Adrenal gland (tissue), 12 donors: ENCODE measurements around the gene ANKMY1. TPM values are rescaled to one million over a fixed set of nuclear protein-coding genes. Genes with fewer than 3 reads are reported as not detected.

ENCODE experiments used
- DNase-seq, 7 donors: peaks; one replicate each; pipeline ENCODE4 v3.0.0-alpha.2; 2019 to 2020
- H3K27ac ChIP-seq, 5 donors: fragments of 200-600 bp; sonication (generic) in 4 of 5; 1 replicate in 3 of 5; 2 replicates in 2 of 5; pipeline versions ENCODE4 v1.5.1 to v1.8.0; 2016 to 2020; ENCODE audit warnings: mild to moderate bottlenecking in 1 of 5
- H3K27me3 ChIP-seq: fragments of 200-600 bp; 2 replicates; pipeline ENCODE4 v1.8.0; 2021
- H3K36me3 ChIP-seq, 2 donors: fragments of 200-600 bp; replicated peaks in 1 of 2; 1 replicate in 1 of 2; 2 replicates in 1 of 2; pipeline versions ENCODE4 v1.5.1 to v1.8.0; 2018 to 2022
- H3K4me1 ChIP-seq, 2 donors: fragments of 200-600 bp; replicated peaks in 1 of 2; 1 replicate in 1 of 2; 2 replicates in 1 of 2; pipeline versions ENCODE4 v1.5.1 to v1.8.0; 2018 to 2021
- H3K4me3 ChIP-seq, 4 donors: fragments of 200-600 bp; sonication (generic) in 3 of 4; one replicate each; pipeline ENCODE4 v1.5.1; 2016 to 2018
- H3K9me3 ChIP-seq, 3 donors: fragments of 200-600 bp; sonication (generic) in 1 of 3; replicated peaks in 1 of 3; 1 replicate in 2 of 3; 2 replicates in 1 of 3; pipeline versions ENCODE4 v1.5.1 to v1.8.0; 2016 to 2021
- POLR2A ChIP-seq, 2 donors: fragments of 450-650 bp; IDR thresholded peaks; one replicate each; pipeline ENCODE4 v1.6.1; 2017; ENCODE audit warnings: antibody characterized with exemption in 2 of 2, mild to moderate bottlenecking in 2 of 2, moderate library complexity in 1 of 2
- WGBS, 4 donors: extraction: QIAGEN DNeasy Blood & Tissue Kit in 2 of 4; methylation state at CpG; one replicate each; pipeline versions ENCODE4 v1.1.5 to v1.1.7; 2013 to 2017; 5-methylcytosine and 5-hydroxymethylcytosine counted together
- intact Hi-C, 2 donors: fragments of 100-400 bp; cut with DNase I; formaldehyde crosslinking; loops; one replicate each; pipeline versions ENCODE4 v1.14.1 to v1.15.0; 2022 to 2023
- polyA plus RNA-seq, 3 donors: library from polyadenylated mRNA; stranded (reverse); fragments of 200-250 nt in 2 of 3; fragments of 350-450 nt in 1 of 3; fragmentation: Illumina TruSeq in 1 of 3; extraction: RNeasy Lipid Tissue Mini Kit (QIAGEN cat#74804) in 1 of 3; gene quantifications; one replicate each; pipeline ENCODE4 v1.2.3, GENCODE V29; 2013 to 2014
- total RNA-seq, 9 donors: library from RNA; depleted of rRNA in 4 of 9; stranded (reverse); fragments of >200 nt in 4 of 9; fragments of 120-200 nt in 1 of 9; fragmentation: NEBNext Ultra II Directional in 1 of 9; extraction: Animal tissue kit (Norgen Biotek cat#: 25700) in 1 of 9; gene quantifications; one replicate each; pipeline versions ENCODE4 v1.1.0 to v1.2.4, GENCODE V29; 2013 to 2023
- TF ChIP-seq, protein P1 (sequence below), 6 experiments: fragments of 450-650 bp in 4 of 6; fragments of 200-600 bp in 2 of 6; sonication (generic) in 1 of 6; IDR thresholded peaks; 1 replicate in 5 of 6; 2 replicates in 1 of 6; pipeline versions ENCODE4 v1.5.1 to v1.8.0; 2016 to 2021; ENCODE audit warnings: antibody characterized with exemption in 6 of 6, mild to moderate bottlenecking in 2 of 6, moderate library complexity in 1 of 6
- donor health status: healthy with polysubstance abuse.
- donor health status: Bipolar disorder and iron deficiency.
- donor health status: DM: yes; HTN: yes; CAD: no.
- donor health status: DM: no; HTN: no; CAD: no.
- donor health status: DM: no; HTN: no; CAD: no.
- donor health status: DM: yes; HTN: yes; CAD: no.

The ANKMY1 gene
- total and polyA plus RNA-seq, 12 donors = 7.2 to 31.7 (median 12.0) TPM

- TF ChIP-seq, protein P1, sequence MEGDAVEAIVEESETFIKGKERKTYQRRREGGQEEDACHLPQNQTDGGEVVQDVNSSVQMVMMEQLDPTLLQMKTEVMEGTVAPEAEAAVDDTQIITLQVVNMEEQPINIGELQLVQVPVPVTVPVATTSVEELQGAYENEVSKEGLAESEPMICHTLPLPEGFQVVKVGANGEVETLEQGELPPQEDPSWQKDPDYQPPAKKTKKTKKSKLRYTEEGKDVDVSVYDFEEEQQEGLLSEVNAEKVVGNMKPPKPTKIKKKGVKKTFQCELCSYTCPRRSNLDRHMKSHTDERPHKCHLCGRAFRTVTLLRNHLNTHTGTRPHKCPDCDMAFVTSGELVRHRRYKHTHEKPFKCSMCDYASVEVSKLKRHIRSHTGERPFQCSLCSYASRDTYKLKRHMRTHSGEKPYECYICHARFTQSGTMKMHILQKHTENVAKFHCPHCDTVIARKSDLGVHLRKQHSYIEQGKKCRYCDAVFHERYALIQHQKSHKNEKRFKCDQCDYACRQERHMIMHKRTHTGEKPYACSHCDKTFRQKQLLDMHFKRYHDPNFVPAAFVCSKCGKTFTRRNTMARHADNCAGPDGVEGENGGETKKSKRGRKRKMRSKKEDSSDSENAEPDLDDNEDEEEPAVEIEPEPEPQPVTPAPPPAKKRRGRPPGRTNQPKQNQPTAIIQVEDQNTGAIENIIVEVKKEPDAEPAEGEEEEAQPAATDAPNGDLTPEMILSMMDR (IDR thresholded peaks at IDR 0.05) = no peak
- no peak for TF ChIP-seq POLR2A (IDR thresholded peaks at IDR 0.05)
- H3K36me3 ChIP-seq = no peaks in the 10 kb centered on the region
- no peak for DNase-seq
- intact Hi-C loops = no loop called here
- H3K9me3 ChIP-seq = no peaks in the 10 kb centered on the region
- peaks cover 13 to 34% of the 10 kb centered on the region in 2 donors for H3K4me1 ChIP-seq
- no peak overlapping the region for H3K27ac ChIP-seq
- 65 to 85% (median 70%) methylated on average over 6 to 16 of the region's 16 CpGs for WGBS, 4 donors
- H3K4me3 ChIP-seq = no peak overlapping the region
- H3K27me3 ChIP-seq = no peaks in the 10 kb centered on the region
Measured at GRCh38 chr2:240450532-240451107, 107.2 kb downstream of the ANKMY1 start.

DNA sequence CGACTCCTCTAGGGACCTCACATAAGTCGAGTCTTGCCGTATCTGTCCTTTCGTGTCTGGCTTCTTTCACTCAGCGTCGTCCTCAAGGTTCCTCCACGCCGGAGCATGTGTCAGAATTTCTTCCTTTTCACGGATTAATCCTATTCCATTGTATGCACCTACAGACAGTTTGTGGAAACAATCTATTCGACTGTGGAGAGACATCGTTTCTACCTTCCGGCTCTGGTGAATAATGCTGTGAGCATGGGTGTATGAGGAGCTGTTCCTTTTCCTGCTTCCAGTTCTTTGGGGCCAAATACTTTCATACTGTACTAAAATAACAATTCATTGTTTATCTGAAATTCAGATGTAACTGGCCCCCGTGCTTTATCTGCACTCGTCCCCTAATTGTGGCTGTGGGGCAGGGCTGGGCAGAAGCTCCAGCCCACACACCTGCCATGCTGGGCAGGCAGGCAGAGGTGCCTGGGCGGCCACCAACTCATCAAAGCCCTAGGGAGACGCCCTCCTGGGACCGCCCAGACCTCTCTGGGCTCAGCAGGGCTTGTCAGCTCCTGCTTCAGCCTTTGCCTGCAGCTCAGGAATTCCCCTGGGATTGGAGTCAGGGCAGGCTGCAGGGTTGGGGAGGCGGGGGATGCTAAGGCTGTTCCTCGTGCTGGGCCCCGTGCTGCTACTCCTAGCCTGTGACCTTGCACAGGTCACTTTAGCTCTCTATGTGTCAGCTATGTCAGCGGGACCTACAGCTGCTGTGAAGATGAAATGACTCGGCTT lies 107.8 kb downstream of the ANKMY1 start:
- Histone ChIP-seq H3K4me3 (no peak overlapping the region), H3K36me3 (no peaks in the 10 kb centered on the region), H3K4me1 (peaks cover 13 to 32% of the 10 kb centered on the region in 2 donors), H3K9me3 (no peaks in the 10 kb centered on the region), H3K27me3 (no peaks in the 10 kb centered on the region), H3K27ac (no peak overlapping the region)
- WGBS, 4 donors = 64 to 85% (median 68%) methylated on average over 13 to 22 of the region's 22 CpGs
- DNase-seq = peak in 1 of 7 donors; percentile 62
- intact Hi-C loops = no loop called here
- TF ChIP-seq POLR2A (IDR thresholded peaks at IDR 0.05) = no peak
- TF ChIP-seq, protein P1 (IDR thresholded peaks at IDR 0.05) = no peak

- intact Hi-C loops = no loop called here
- no peaks in the 10 kb centered on the region for H3K36me3 ChIP-seq
- no peak for DNase-seq
- H3K4me1 ChIP-seq = peaks cover 18 to 33% of the 10 kb centered on the region in 2 donors
- H3K4me3 ChIP-seq = no peak overlapping the region
- H3K27me3 ChIP-seq = no peaks in the 10 kb centered on the region
- H3K9me3 ChIP-seq = no peaks in the 10 kb centered on the region
- no peak overlapping the region for H3K27ac ChIP-seq
- WGBS, 4 donors = 93 to 96% (median 94%) methylated on average over 6 to 23 of the region's 23 CpGs
- TF ChIP-seq, protein P1 (IDR thresholded peaks at IDR 0.05) = no peak
- no peak for TF ChIP-seq POLR2A (IDR thresholded peaks at IDR 0.05)
Measured at GRCh38 chr2:240448387-240449274, 109.2 kb downstream of the ANKMY1 start.

- Histone ChIP-seq H3K27me3 (no peaks in the 10 kb centered on the region), H3K36me3 (no peaks in the 10 kb centered on the region), H3K9me3 (no peaks in the 10 kb centered on the region), H3K4me3 (no peak overlapping the region), H3K4me1 (peaks cover 25 to 40% of the 10 kb centered on the region in 2 donors), H3K27ac (no peak overlapping the region)
- WGBS, 4 donors = 83 to 87% (median 86%) methylated on average over 12 to 15 of the region's 15 CpGs
- TF ChIP-seq, protein P1 (IDR thresholded peaks at IDR 0.05) = no peak
- no peak for TF ChIP-seq POLR2A (IDR thresholded peaks at IDR 0.05)
- intact Hi-C loops = no loop called here
- DNase-seq = no peak
Measured at GRCh38 chr2:240447934-240448333, 109.9 kb downstream of the ANKMY1 start.
